Measurements from ENCODE around the gene AKT2. TPM values are rescaled to one million over a fixed set of nuclear protein-coding genes. Genes with fewer than 3 reads are reported as not detected.

AKT2 gene
- total RNA-seq, 1 donor from 2014 or later = 135 TPM

GRCh38 chr19:40278361-40279035, 6.6 kb downstream of the AKT2 start:
- no peak for DNase-seq
- ATAC-seq = no peak
- intact Hi-C loops (cut with micrococcal nuclease) = no loop called here

- DNase-seq (no peak), ATAC-seq (no peak)
- intact Hi-C loops (cut with micrococcal nuclease) = no loop called here
These were observed 7.6 kb downstream of the AKT2 start for GRCh38 chr19:40277356-40278059.

GRCh38 chr19:40274585-40275544, 10.3 kb downstream of the AKT2 start:
- no peak for ATAC-seq
- DNase-seq = no peak
- intact Hi-C loops (cut with micrococcal nuclease) = no loop called here

- ATAC-seq = peak; percentile 62
- peak; percentile 62 for DNase-seq
- intact Hi-C loops (cut with micrococcal nuclease) = no loop called here
These were observed 11.4 kb downstream of the AKT2 start for GRCh38 chr19:40273469-40274360.

- ATAC-seq (no peak), DNase-seq (no peak)
- intact Hi-C loops (cut with micrococcal nuclease) = no loop called here
These were observed 12.9 kb downstream of the AKT2 start for GRCh38 chr19:40272261-40272660.

- intact Hi-C loops (cut with micrococcal nuclease) = no loop called here
- DNase-seq (no peak), ATAC-seq (no peak)
These were observed 13.4 kb downstream of the AKT2 start for GRCh38 chr19:40271706-40272105.

- intact Hi-C loops (cut with micrococcal nuclease) = no loop called here
- ATAC-seq = no peak
- no peak for DNase-seq
These were observed 14.6 kb downstream of the AKT2 start for GRCh38 chr19:40270362-40271089.

- intact Hi-C loops (cut with micrococcal nuclease) = no loop called here
- DNase-seq (no peak), ATAC-seq (no peak)
These were observed 15.8 kb downstream of the AKT2 start for GRCh38 chr19:40269216-40269940.

- DNase-seq (no peak), ATAC-seq (no peak)
- intact Hi-C loops (cut with micrococcal nuclease) = no loop called here
These were observed 17.5 kb downstream of the AKT2 start for GRCh38 chr19:40267601-40267997.

GRCh38 chr19:40266912-40267600, 18.1 kb downstream of the AKT2 start:
- intact Hi-C loops (cut with micrococcal nuclease) = no loop called here
- DNase-seq = no peak
- ATAC-seq = no peak

GRCh38 chr19:40266119-40266518, 19.0 kb downstream of the AKT2 start:
- ATAC-seq (peak; percentile 86), DNase-seq (peak; percentile 87)
- intact Hi-C loops (cut with micrococcal nuclease) = no loop called here

- no peak for DNase-seq
- ATAC-seq = no peak
- intact Hi-C loops (cut with micrococcal nuclease) = no loop called here
These were observed 19.4 kb downstream of the AKT2 start for GRCh38 chr19:40265763-40266099.

GRCh38 chr19:40265055-40265762, 19.9 kb downstream of the AKT2 start:
- ATAC-seq (no peak), DNase-seq (no peak)
- intact Hi-C loops (cut with micrococcal nuclease) = no loop called here

GRCh38 chr19:40264314-40265054, 20.7 kb downstream of the AKT2 start:
- intact Hi-C loops (cut with micrococcal nuclease) = no loop called here
- ATAC-seq = no peak
- no peak for DNase-seq

- ATAC-seq = no peak
- no peak for DNase-seq
- intact Hi-C loops (cut with micrococcal nuclease) = no loop called here
These were observed 21.5 kb downstream of the AKT2 start for GRCh38 chr19:40263440-40264313.
